ENCODE data around the gene SLC5A2. TPM values are rescaled to one million over a fixed set of nuclear protein-coding genes. Genes with fewer than 3 reads are reported as not detected.

SLC5A2 gene
- total RNA-seq, 1 experiment from 2014 or later = 0.11 TPM

DNA sequence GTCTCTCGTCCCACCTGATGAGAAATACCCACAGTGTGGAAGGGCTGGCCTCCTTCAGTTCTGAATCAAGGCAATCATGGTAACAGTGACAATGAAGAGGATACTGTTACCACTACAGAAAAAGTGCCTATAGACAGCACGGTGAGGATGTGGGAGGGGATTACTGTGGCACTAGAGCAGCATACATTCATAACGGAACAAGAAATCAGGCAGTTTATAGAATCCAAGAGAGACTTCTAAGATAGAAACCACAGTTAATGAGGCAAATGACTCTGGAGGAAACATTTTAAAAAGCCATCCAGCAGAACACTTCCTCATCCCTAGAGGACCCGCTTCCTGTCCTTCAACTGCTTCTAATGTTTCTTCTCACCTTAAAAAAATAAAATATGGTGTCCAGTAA lies 22.6 kb downstream of the SLC5A2 start:
- Histone ChIP-seq H3K9me3 (ENCODE audit: low read length) (no peaks in the 10 kb centered on the region), H3K79me2 (ENCODE audit: low read length) (peaks cover 15% of the 10 kb centered on the region), H3K36me3 (ENCODE audit: low read depth, low read length) (no peaks in the 10 kb centered on the region), H3K4me2 (ENCODE audit: low read length) (no peak overlapping the region), H3K9me2 (replicated peaks; ENCODE audit: low read length) (no peaks in the 10 kb centered on the region), H3K27ac (ENCODE audit: low read length) (no peak overlapping the region), H4K20me1 (ENCODE audit: low read length) (no peaks in the 10 kb centered on the region), H3K4me3 (ENCODE audit: low read length) (no peak overlapping the region), H2AFZ (ENCODE audit: low read length) (no peak overlapping the region), H3K27me3 (ENCODE audit: low read length) (no peaks in the 10 kb centered on the region), H3K9ac (ENCODE audit: low read length) (no peak overlapping the region), H3K4me1 (ENCODE audit: insufficient read depth, low read length) (peaks cover 15% of the 10 kb centered on the region), H3F3A (ENCODE audit: low read length, unreplicated experiment) (no peaks in the 10 kb centered on the region)
- TF ChIP-seq, protein P1, sequence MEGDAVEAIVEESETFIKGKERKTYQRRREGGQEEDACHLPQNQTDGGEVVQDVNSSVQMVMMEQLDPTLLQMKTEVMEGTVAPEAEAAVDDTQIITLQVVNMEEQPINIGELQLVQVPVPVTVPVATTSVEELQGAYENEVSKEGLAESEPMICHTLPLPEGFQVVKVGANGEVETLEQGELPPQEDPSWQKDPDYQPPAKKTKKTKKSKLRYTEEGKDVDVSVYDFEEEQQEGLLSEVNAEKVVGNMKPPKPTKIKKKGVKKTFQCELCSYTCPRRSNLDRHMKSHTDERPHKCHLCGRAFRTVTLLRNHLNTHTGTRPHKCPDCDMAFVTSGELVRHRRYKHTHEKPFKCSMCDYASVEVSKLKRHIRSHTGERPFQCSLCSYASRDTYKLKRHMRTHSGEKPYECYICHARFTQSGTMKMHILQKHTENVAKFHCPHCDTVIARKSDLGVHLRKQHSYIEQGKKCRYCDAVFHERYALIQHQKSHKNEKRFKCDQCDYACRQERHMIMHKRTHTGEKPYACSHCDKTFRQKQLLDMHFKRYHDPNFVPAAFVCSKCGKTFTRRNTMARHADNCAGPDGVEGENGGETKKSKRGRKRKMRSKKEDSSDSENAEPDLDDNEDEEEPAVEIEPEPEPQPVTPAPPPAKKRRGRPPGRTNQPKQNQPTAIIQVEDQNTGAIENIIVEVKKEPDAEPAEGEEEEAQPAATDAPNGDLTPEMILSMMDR (conservative IDR thresholded peaks at IDR 0.05; ENCODE audit: low read depth, low read length) = no peak
- TF ChIP-seq EZH2phosphoT487 (IDR thresholded peaks at IDR 0.05; ENCODE audit: borderline replicate concordance, low read length) (no peak), EZH2 (IDR thresholded peaks at IDR 0.05; ENCODE audit: low read length, unreplicated experiment) (no peak)
- ChIA-PET CTCF (no interaction called here), POLR2A (ENCODE audit: unreplicated experiment) (no interaction called here)
- no TSS peak for BruUV-seq (replicated peaks)
- DNase-seq (no peak), ATAC-seq (no peak)
- intact Hi-C loops (cut with micrococcal nuclease) = loop anchor here (5.0 kb wide), 1 partner anchor 197 kb away; no protein-coding TSS in a partner anchor

DNA sequence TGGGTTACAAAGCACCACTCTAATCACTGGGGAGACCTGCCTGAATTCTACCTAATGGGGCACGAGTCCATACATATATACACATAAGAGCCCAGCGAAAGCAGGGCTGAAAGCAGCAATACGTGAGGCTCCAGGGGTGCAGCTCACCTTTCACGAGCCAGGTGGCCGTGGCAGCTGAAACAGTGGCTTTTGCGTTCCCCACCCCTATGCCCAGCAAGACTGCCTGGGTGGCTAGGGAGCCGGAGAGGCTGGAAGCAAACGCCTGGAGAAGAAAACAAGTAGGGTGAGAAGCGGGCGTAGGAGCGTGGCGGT lies 24.6 kb downstream of the SLC5A2 start:
- no peak for DNase-seq
- H3K36me3 ChIP-seq (ENCODE audit: low read depth, low read length) = no peaks in the 10 kb centered on the region
- peak overlapping the region; percentile 99 for H3K9ac ChIP-seq (ENCODE audit: low read length)
- H2AFZ ChIP-seq (ENCODE audit: low read length) = peak overlapping the region; percentile 82
- CTCF ChIA-PET = no interaction called here
- no peak for TF ChIP-seq EZH2phosphoT487 (IDR thresholded peaks at IDR 0.05; ENCODE audit: borderline replicate concordance, low read length)
- TF ChIP-seq EZH2 (IDR thresholded peaks at IDR 0.05; ENCODE audit: low read length, unreplicated experiment) = no peak
- TF ChIP-seq, protein P1 (conservative IDR thresholded peaks at IDR 0.05; ENCODE audit: low read depth, low read length) = no peak
- peak; percentile 34; the same call in 1 of the 2 replicates for ATAC-seq
- H3K9me2 ChIP-seq (replicated peaks; ENCODE audit: low read length) = no peaks in the 10 kb centered on the region
- H3K4me1 ChIP-seq (ENCODE audit: insufficient read depth, low read length) = peaks cover 15% of the 10 kb centered on the region
- no peaks in the 10 kb centered on the region for H3K27me3 ChIP-seq (ENCODE audit: low read length)
- peaks cover 15% of the 10 kb centered on the region for H3K79me2 ChIP-seq (ENCODE audit: low read length)
- BruUV-seq (replicated peaks) = no TSS peak
- intact Hi-C loops (cut with micrococcal nuclease) = loop anchor here (5.0 kb wide), 1 partner anchor 195 kb away; no protein-coding TSS in a partner anchor
- peak overlapping the region; percentile 89 for H3K4me2 ChIP-seq (ENCODE audit: low read length)
- no peaks in the 10 kb centered on the region for H3F3A ChIP-seq (ENCODE audit: low read length, unreplicated experiment)
- no peaks in the 10 kb centered on the region for H3K9me3 ChIP-seq (ENCODE audit: low read length)
- peak overlapping the region; percentile 98 for H3K4me3 ChIP-seq (ENCODE audit: low read length)
- H4K20me1 ChIP-seq (ENCODE audit: low read length) = no peaks in the 10 kb centered on the region
- H3K27ac ChIP-seq (ENCODE audit: low read length) = peak overlapping the region; percentile 58
- POLR2A ChIA-PET (ENCODE audit: unreplicated experiment) = no interaction called here

DNA sequence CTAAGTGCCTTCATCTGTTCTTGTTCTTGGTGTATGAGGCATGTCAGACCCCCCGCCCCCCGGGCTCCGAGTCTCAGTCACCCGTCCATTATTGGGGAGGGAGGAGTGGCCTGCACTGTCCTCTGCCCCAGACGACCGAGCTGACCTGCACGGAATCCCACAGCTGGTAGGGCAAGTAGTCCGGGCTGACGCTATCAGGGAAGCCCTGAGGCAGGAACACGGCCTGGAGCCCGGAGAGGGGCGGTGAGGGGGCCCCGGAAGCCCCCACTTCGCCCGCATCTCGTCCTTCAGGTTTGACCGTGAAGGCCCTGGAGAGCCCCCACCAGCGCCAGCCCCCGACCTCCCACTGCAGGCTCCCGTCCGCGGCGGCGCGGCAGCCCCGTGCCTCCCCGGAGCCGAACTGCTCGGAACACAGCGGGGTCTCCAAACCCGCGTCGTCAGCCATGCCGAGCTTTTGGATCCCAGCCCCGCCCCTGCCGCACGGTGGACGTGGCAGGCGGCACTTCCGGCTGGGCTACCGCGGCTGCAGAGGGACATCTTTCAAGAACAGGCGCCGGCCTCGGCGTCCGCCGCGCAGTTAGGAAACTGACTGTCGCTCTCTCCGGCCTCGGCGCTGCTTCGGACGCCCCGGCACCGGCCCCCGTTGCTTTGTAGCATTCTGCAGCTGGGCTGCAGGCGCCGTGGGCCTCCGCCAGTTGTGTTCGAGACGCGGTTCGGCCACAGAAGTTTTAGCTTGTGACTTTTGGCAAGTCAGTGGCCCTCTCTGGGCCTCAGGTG lies 25.2 kb downstream of the SLC5A2 start, which contains the start of gene RUSF1:
TSS of gene RUSF1 (minus strand) at position 463 of the 777 bp plus-strand sequence. CDS start at position 445, 18 bp downstream.
- H3K4me2 ChIP-seq (ENCODE audit: low read length) = peak within 1 kb of the TSS; percentile 89
- ATAC-seq = peak; percentile 85
- no peaks in the 10 kb centered on the region for H3K9me2 ChIP-seq (replicated peaks; ENCODE audit: low read length)
- no peaks in the 10 kb centered on the region for H3F3A ChIP-seq (ENCODE audit: low read length, unreplicated experiment)
- peak within 1 kb of the TSS; percentile 98 for H3K4me3 ChIP-seq (ENCODE audit: low read length)
- H3K79me2 ChIP-seq (ENCODE audit: low read length) = peaks cover 15% of the 10 kb centered on the region
- TSS peak; percentile 61 for BruUV-seq (replicated peaks)
- DNase-seq = peak; percentile 71
- peak within 1 kb of the TSS; percentile 99 for H3K9ac ChIP-seq (ENCODE audit: low read length)
- no peaks in the 10 kb centered on the region for H3K36me3 ChIP-seq (ENCODE audit: low read depth, low read length)
- no peaks in the 10 kb centered on the region for H4K20me1 ChIP-seq (ENCODE audit: low read length)
- ChIA-PET POLR2A (ENCODE audit: unreplicated experiment) (no interaction called here), CTCF (no interaction called here)
- H2AFZ ChIP-seq (ENCODE audit: low read length) = peak within 1 kb of the TSS; percentile 82
- TF ChIP-seq EZH2 (IDR thresholded peaks at IDR 0.05; ENCODE audit: low read length, unreplicated experiment) (no peak), EZH2phosphoT487 (IDR thresholded peaks at IDR 0.05; ENCODE audit: borderline replicate concordance, low read length) (no peak)
- TF ChIP-seq, protein P1 (conservative IDR thresholded peaks at IDR 0.05; ENCODE audit: low read depth, low read length) = no peak
- no peaks in the 10 kb centered on the region for H3K27me3 ChIP-seq (ENCODE audit: low read length)
- peaks cover 15% of the 10 kb centered on the region for H3K4me1 ChIP-seq (ENCODE audit: insufficient read depth, low read length)
- peak within 1 kb of the TSS; percentile 58 for H3K27ac ChIP-seq (ENCODE audit: low read length)
- intact Hi-C loops (cut with micrococcal nuclease) = loop anchor here (5.0 kb wide), 1 partner anchor 194 kb away; no protein-coding TSS in a partner anchor
- H3K9me3 ChIP-seq (ENCODE audit: low read length) = no peaks in the 10 kb centered on the region
